GM20431 (cell line): Measurements from ENCODE around the gene IFT122.

ENCODE experiments used
- in situ Hi-C: fragments of 300-500 bp; cut with MseI, MboI; formaldehyde crosslinking; loops from one replicate; pipeline ENCODE4 v1.15.0; 2020; ENCODE audit warnings: low sequenced_read_pairs; ENCODE audit not compliant: unreplicated experiment

The IFT122 gene

DNA sequence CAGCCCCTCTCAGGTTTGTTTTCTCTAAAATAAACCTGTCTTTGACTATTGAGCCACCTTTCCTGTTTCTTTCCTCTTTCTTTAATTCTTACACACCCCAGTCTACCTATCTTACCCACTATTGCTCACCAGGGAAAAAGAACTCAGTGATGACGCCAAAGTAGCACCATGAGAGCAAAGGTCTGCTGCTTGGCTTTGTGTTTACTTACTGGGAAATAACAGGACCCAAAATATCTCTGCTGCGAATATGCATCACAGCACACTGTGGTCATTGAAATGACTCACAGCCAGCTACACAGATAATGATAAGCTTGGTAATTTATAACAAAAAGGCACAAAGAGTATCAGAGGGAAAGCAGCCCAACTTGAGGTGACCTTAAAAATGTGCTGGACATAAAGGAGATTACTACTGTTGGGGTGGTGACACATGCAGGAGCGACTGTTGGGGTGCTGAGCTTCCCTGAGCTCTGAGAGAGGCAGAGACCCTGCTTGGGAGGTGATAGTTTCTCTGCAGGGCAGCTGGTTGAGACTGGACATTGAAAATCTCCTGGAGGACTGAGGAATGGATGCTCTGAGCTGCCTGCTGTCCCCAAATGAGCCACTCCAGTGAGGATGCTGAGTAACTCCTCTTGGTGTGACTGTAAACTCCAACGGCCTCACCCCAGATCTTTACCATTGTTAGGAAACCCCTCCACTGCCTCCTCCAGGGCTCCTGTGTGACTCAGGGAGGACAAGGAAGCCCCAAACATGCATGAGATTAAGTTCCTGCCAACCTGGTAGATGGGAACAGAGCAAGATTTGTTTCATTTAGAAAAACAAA is 26.1 kb upstream of the IFT122 start:
- in situ Hi-C loops, result no loop called here

- in situ Hi-C loops, result no loop called here
Measured at GRCh38 chr3:129415378-129415777, 24.6 kb upstream of the IFT122 start.

DNA sequence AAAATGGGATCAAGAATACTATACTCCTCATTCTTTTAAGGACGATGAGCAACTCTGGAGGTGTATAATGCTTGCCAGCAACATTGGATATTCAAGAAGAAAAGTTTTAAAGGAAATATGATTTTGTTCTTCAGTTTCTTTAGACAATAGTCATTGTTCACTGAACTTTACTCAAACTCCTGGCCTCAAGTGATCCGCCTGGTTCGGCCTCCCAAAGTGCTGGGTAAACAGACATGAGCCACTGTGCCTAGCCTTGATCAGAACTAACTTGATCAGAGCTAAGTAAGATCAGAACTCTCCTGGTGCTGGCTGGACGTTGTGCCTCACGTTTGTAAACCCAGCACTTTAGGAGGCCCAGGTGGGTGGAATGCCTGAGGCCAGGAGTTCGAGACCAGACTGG is 24.2 kb upstream of the IFT122 start:
- in situ Hi-C loops, result no loop called here

GRCh38 chr3:129416415-129416814 is 23.6 kb upstream of the IFT122 start:
- in situ Hi-C loops, result no loop called here

- in situ Hi-C loops, result no loop called here
Measured at GRCh38 chr3:129417326-129417725, 22.7 kb upstream of the IFT122 start.

DNA sequence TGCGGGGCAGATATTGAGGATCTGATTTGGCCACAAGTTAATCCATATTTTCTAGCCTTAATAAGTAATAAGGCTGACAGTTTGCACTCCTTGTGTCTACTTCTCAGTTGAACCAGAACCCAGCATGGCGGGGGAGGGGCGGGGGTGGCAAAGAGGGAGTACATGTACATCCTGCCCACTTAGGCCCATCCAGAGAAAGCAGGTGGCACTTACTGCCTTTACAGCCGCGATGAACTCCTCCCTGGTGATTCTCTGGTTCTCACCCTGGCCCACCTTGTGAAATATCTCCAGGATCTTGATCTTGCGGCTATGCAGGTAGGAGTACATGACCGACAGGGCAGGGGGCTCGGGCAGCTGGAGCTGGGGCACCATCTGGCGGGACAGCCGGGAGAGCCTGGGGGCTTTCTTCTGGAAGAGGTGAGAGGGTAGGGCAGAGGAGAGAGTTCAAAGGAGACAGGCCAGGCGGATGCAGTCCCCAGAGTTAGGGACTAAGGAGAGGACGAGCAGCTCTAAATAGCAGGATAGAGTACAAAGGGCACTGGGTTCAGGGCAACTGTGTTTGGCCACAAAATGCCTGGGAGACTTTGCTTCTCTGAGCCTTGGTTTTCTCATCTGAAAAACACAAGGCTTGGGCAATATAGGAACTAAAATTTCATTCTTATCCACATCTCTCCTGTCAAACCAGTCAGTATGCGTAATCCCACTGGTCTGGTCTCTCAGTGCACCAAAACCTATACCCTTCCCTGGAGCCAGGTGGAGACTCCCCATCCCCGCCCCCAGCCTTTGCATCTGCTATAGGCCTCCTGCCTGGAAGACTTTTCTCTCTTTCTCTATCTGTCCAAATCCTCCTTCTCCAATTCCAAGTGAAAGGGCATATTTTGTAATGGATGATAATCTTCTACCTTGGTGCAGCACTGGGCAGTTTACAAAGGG is 21.7 kb upstream of the IFT122 start:
- in situ Hi-C loops, result no loop called here

GRCh38 chr3:129419476-129419875 is 20.5 kb upstream of the IFT122 start:
- in situ Hi-C loops, result no loop called here

GRCh38 chr3:129421236-129421883 is 18.7 kb upstream of the IFT122 start:
- in situ Hi-C loops, result no loop called here

- in situ Hi-C loops, result no loop called here
Measured at GRCh38 chr3:129421988-129422745, 17.9 kb upstream of the IFT122 start.

- in situ Hi-C loops, result no loop called here
Measured at GRCh38 chr3:129422897-129423296, 17.1 kb upstream of the IFT122 start.

GRCh38 chr3:129424185-129424841 is 15.7 kb upstream of the IFT122 start:
- in situ Hi-C loops, result no loop called here

DNA sequence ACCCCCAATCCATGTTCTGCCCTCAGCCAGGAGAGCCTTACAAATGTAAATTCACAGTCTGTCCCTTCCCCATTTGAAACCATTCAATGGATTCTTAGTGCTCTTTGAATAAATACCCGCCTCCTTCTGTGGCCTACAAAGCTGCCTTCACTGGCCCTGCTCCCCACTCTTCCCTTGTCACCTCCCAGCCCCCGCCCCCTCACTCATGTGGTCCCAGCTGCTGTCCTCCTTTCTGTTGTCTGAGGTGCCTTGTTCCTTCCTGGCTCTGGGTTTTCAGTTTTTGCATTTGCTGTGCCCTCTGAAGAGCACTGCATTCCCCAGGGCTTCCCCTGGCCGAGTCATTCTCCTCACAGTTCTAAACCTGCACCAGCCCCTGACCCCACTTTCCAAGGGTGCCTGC is 14.8 kb upstream of the IFT122 start:
- in situ Hi-C loops, result no loop called here

DNA sequence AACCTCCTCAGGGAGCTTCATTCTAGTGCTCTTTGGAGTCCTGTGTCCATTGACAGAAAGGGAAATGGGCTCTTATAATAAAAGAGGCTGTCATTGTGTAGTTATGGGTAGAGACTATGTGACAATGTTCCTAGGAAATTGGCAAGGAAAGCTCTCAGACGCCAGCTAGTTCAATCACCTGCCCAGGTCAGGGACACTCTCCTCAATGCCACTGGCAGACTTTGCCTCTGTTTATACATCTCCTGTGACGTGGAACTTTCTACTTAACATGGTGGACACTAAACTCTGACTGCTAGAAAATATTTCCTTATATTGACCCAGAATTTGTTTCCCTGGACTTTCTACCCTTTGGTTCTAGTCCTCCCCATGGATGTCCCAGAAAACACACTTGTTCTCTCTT is 14.4 kb upstream of the IFT122 start:
- in situ Hi-C loops, result no loop called here

DNA sequence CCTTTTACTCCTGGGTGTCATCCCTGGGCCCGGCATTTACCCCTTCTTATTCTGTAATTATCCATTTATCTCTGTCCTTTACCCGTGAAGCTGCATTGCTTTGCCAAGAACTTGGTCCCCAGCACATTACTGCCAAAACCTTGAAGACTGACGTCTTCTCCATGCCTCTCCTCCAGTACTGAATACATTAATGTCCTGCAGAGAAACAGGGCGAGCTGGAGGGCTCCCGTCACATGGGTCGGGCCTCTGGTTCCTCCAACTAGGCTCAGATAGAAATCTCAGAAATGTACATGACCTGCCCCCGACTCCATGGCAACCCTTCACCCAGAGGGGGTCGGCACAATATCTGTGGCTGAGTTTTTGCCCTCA is 12.0 kb upstream of the IFT122 start:
- in situ Hi-C loops, result no loop called here

DNA sequence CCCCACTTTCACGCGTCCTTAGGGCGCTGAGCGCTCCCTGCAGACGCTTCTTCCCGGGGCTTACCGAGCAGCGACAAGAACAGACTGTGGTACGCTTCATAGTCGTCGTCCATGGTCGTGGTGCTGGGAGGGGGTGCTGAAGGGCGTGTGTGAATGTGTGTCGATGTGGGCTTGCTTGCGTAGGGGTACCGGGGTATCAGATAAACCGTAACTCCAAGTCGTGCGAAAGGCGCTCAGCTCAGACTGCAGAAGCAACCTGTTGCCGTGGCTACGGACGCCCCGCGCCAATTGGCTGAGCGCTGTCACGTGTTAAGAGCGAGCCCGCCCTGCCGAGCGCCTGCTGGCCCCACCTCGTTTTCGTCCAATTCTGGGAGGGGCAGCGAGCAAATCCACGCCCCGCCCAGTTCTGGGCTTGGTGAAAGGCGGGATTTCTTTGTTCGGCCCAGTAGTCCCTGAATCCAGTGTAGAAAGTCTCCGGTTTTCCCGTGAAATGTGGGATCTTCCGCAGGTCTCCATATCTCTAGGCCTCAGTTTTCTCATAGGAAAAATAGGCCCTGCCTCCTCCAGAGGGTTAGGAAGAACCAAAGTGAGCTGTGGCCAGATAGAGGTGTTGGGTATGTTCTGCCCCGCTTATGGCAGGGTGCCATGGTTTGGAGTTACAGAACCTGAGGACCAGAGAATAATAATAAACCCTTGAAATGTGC is 11.5 kb upstream of the IFT122 start, which contains the start of gene EFCAB12:
TSS of gene EFCAB12 (minus strand) at position 261 of the 704 bp plus-strand sequence. CDS start at position 113, 148 bp downstream.
- in situ Hi-C loops, result no loop called here

- in situ Hi-C loops, result no loop called here
Measured at GRCh38 chr3:129429080-129429451, 11.0 kb upstream of the IFT122 start.

GRCh38 chr3:129429602-129430001 is 10.4 kb upstream of the IFT122 start:
- in situ Hi-C loops, result no loop called here

- in situ Hi-C loops, result no loop called here
Measured at GRCh38 chr3:129432036-129432435, 8.0 kb upstream of the IFT122 start.

DNA sequence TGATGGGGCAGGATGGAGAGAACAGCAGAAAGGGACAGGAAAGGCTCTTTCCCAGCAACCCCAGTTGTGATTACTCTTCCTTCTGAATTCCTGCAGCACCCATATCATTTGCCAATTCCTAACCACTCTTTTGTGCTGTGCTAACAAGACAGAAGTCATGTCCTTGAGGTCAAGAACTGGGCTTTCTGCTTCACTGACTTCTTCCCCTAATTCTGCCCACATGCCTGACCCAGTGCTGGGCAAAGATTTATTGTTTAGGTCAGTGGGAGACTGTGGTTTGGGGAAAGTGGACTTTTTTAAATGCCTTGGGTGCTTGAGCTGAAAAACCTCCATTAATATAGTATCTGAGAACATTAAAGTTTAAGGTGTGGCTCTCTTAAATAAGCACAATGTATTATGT is 7.4 kb upstream of the IFT122 start:
- in situ Hi-C loops, result no loop called here
